Pancreas (tissue), 10 donors: ENCODE data around the gene PSMA1. TPM values are rescaled to one million over a fixed set of nuclear protein-coding genes. Genes with fewer than 3 reads are reported as not detected.
"Not testable (repeated sequence)": the region's sequence is repeated elsewhere in the genome, so short reads cannot be mapped to it uniquely, and the experiment has no call there.

Experiments used
- ATAC-seq, 4 donors: fragments of 200-7000 bp; cut with Tn5 transposase; one replicate each; pipeline versions ENCODE4 v1.8.0 to v1.9.1; 2020; ENCODE audit warnings: mild to moderate bottlenecking in 4 of 4, moderate library complexity in 4 of 4
- DNase-seq, 6 donors: peaks; one replicate each; pipeline ENCODE4 v3.0.0-alpha.2; 2020
- FAIRE-seq: peaks from 2 replicates; lab custom pipeline; 2012; peaks lifted over from hg19 to GRCh38; lab: Jason Lieb, UNC
- H3K27ac ChIP-seq, 4 donors: fragments of 200-600 bp; sonication (generic); 1 replicate in 3 of 4; 2 replicates in 1 of 4; pipeline versions ENCODE4 v1.5.0 to v1.8.0; 2020
- H3K27me3 ChIP-seq, 4 donors: fragments of 200-600 bp; one replicate each; pipeline ENCODE4 v1.8.0; 2021
- H3K36me3 ChIP-seq, 3 donors: fragments of 200-600 bp; sonication (generic) in 1 of 3; one replicate each; pipeline versions ENCODE4 v1.5.0 to v1.8.0; 2020 to 2021
- H3K4me1 ChIP-seq, 3 donors: fragments of 200-600 bp; one replicate each; pipeline ENCODE4 v1.8.0; 2021
- H3K4me3 ChIP-seq, 4 donors: fragments of 200-600 bp; sonication (generic) in 2 of 4; one replicate each; pipeline versions ENCODE4 v1.5.0 to v1.8.0; 2020 to 2021
- H3K9me3 ChIP-seq, 4 donors: fragments of 200-600 bp; one replicate each; pipeline ENCODE4 v1.8.0; 2021
- CTCF ChIP-seq, 4 donors: fragments of 200-600 bp; sonication (generic) in 3 of 4; IDR thresholded peaks; one replicate each; pipeline versions ENCODE4 v1.5.0 to v1.8.0; 2021; ENCODE audit warnings: antibody characterized with exemption in 4 of 4
- WGBS, 2 donors: extraction: QIAGEN DNeasy Blood & Tissue Kit; methylation state at CpG; one replicate each; pipeline ENCODE4 v1.1.7; 2013; 5-methylcytosine and 5-hydroxymethylcytosine counted together
- intact Hi-C, 3 donors: fragments of 100-400 bp; cut with DNase I; formaldehyde crosslinking; loops; one replicate each; pipeline versions ENCODE4 v1.11.1 to v1.14.2; 2022
- polyA plus RNA-seq, 2 donors: library from polyadenylated mRNA; stranded (reverse); fragments of 200-250 nt; gene quantifications; one replicate each; pipeline ENCODE4 v1.2.3, GENCODE V29; 2013
- total RNA-seq, 6 donors: library from RNA; stranded (reverse); fragmentation: NEBNext Ultra II Directional in 4 of 6; extraction: Animal tissue kit (Norgen Biotek cat#: 25700) in 4 of 6; gene quantifications; one replicate each; pipeline versions ENCODE4 v1.2.1 to v1.2.4, GENCODE V29; 2021 to 2023
- donor health status: healthy with polysubstance abuse.
- donor health status: DM: no; HTN: no; CAD: no; lungs with moderate emphysema.
- donor health status: DM: no; HTN: no; CAD: no.
- donor health status: control.
- donor health status: control.
- donor health status: Bipolar disorder and iron deficiency.
- donor health status: DM: yes; HTN: yes; CAD: no.
- donor health status: DM: no; HTN: no; CAD: no.
- donor health status: DM: no; HTN: no; CAD: no.
- donor health status: DM: yes; HTN: yes; CAD: no.

PSMA1 gene
- total and polyA plus RNA-seq, 8 donors = 26.7 to 115 (median 54.5) TPM

- Histone ChIP-seq H3K9me3 (no peaks in the 10 kb centered on the region), H3K4me3 (no peak overlapping the region), H3K27ac (no peak overlapping the region), H3K27me3 (no peaks in the 10 kb centered on the region), H3K36me3 (no peaks in the 10 kb centered on the region), H3K4me1 (peaks cover 15 to 29% (median 21%) of the 10 kb centered on the region in 3 donors)
- FAIRE-seq = peak; percentile 93
- peak in 1 of 6 donors; percentile 26 for DNase-seq
- peak in 3 of 4 donors; percentile 66 to 74 (median 67) for ATAC-seq
- peak; percentile 60 to 70 (median 63) for TF ChIP-seq CTCF (IDR thresholded peaks at IDR 0.05)
- 7 to 8% methylated on average over 5 of the region's 5 CpGs for WGBS, 2 donors
- intact Hi-C loops = loop anchor here in 1 of 3 donors (10.0 kb wide), 2 partner anchors 368 to 538 kb away; partner anchors contain the start of gene CALCB
Measured at GRCh38 chr11:14537134-14537599, 17.0 kb upstream of the PSMA1 start.

GRCh38 chr11:14535166-14535565 is 15.0 kb upstream of the PSMA1 start:
- H3K9me3 ChIP-seq, FAIRE-seq, H3K27me3 ChIP-seq, H3K4me3 ChIP-seq, H3K27ac ChIP-seq, DNase-seq, H3K36me3 ChIP-seq, ATAC-seq: not testable (repeated sequence)
- 93 to 94% methylated on average over 4 of the region's 4 CpGs for WGBS, 2 donors
- intact Hi-C loops = loop anchor here in 1 of 3 donors (10.0 kb wide), 2 partner anchors 370 to 540 kb away; partner anchors contain the start of gene CALCB
- peaks cover 8 to 18% (median 16%) of the 10 kb centered on the region in 3 donors for H3K4me1 ChIP-seq

GRCh38 chr11:14529951-14530350 is 9.8 kb upstream of the PSMA1 start:
- Histone ChIP-seq H3K27ac (no peak overlapping the region), H3K4me1 (no peaks in the 10 kb centered on the region), H3K27me3 (no peaks in the 10 kb centered on the region), H3K9me3 (no peaks in the 10 kb centered on the region), H3K4me3 (no peak overlapping the region), H3K36me3 (no peaks in the 10 kb centered on the region)
- TF ChIP-seq CTCF (IDR thresholded peaks at IDR 0.05) = no peak
- DNase-seq (no peak), FAIRE-seq (no peak), ATAC-seq (peak in 1 of 4 donors; percentile 41)
- WGBS, 2 donors = 85 to 88% methylated on average over 2 of the region's 2 CpGs
- intact Hi-C loops = loop anchor here in 1 of 3 donors (10.0 kb wide), 2 partner anchors 375 to 545 kb away; partner anchors contain the start of gene CALCB

GRCh38 chr11:14529321-14529720 is 9.1 kb upstream of the PSMA1 start:
- Histone ChIP-seq H3K4me3 (no peak overlapping the region), H3K9me3 (no peaks in the 10 kb centered on the region), H3K4me1 (no peaks in the 10 kb centered on the region), H3K27me3 (no peaks in the 10 kb centered on the region), H3K27ac (no peak overlapping the region), H3K36me3 (no peaks in the 10 kb centered on the region)
- intact Hi-C loops = no loop called here
- FAIRE-seq = no peak
- TF ChIP-seq CTCF (IDR thresholded peaks at IDR 0.05) = no peak
- DNase-seq = no peak
- WGBS, 2 donors = 77% methylated on average over 3 of the region's 3 CpGs
- ATAC-seq = no peak

GRCh38 chr11:14522801-14523200 is 2.6 kb upstream of the PSMA1 start:
- H3K36me3 ChIP-seq = peaks cover 0 to 6% (median 0%) of the 10 kb centered on the region in 3 donors
- no peak for TF ChIP-seq CTCF (IDR thresholded peaks at IDR 0.05)
- no peak overlapping the region for H3K4me3 ChIP-seq
- intact Hi-C loops = no loop called here
- H3K4me1 ChIP-seq = peaks cover 5 to 14% (median 10%) of the 10 kb centered on the region in 3 donors
- FAIRE-seq (no peak), DNase-seq (no peak), ATAC-seq (no peak)
- no peaks in the 10 kb centered on the region for H3K9me3 ChIP-seq
- no peaks in the 10 kb centered on the region for H3K27me3 ChIP-seq
- 94 to 100% methylated on average over 1 of the region's 1 CpG for WGBS, 2 donors
- no peak overlapping the region for H3K27ac ChIP-seq
